ENCODE measurements around the gene ZBTB46.
A peak's percentile ranks its signal among the peaks of the same experiment; 100 is the strongest.

ZBTB46 gene

GRCh38 chr20:63744158-63744557 is 86.9 kb downstream of the ZBTB46 start:
- DNase-seq = no peak

GRCh38 chr20:63743210-63743970 is 87.7 kb downstream of the ZBTB46 start:
- no peak for DNase-seq

- DNase-seq = no peak
Observed at GRCh38 chr20:63742381-63743024, 88.6 kb downstream of the ZBTB46 start.

- no peak for DNase-seq
Observed at GRCh38 chr20:63741676-63742380, 89.2 kb downstream of the ZBTB46 start.

- no peak for DNase-seq
Observed at GRCh38 chr20:63741354-63741675, 89.7 kb downstream of the ZBTB46 start.

- peak; percentile 84 for DNase-seq
Observed at GRCh38 chr20:63740627-63741353, 90.3 kb downstream of the ZBTB46 start.

GRCh38 chr20:63740070-63740626 is 90.9 kb downstream of the ZBTB46 start:
- DNase-seq = no peak

GRCh38 chr20:63739130-63740069 is 91.7 kb downstream of the ZBTB46 start, which contains the start of gene SLC2A4RG:
SLC2A4RG (plus strand) TSS chr20:63739776; CDS start chr20:63739913, 137 bp downstream.
- peak; percentile 39 for DNase-seq

- no peak for DNase-seq
Observed at GRCh38 chr20:63738687-63739129, 92.4 kb downstream of the ZBTB46 start.

- no peak for DNase-seq
Observed at GRCh38 chr20:63737945-63738686, 92.9 kb downstream of the ZBTB46 start.

GRCh38 chr20:63737695-63737944 is 93.4 kb downstream of the ZBTB46 start:
- DNase-seq = no peak

GRCh38 chr20:63736893-63737694 is 94.0 kb downstream of the ZBTB46 start:
- no peak for DNase-seq

GRCh38 chr20:63735859-63736718 is 95.0 kb downstream of the ZBTB46 start, which contains the start of gene LIME1:
LIME1 (plus strand) TSS chr20:63736664; CDS start chr20:63737550, 886 bp downstream.
- DNase-seq = no peak

GRCh38 chr20:63734946-63735858 is 95.9 kb downstream of the ZBTB46 start:
- DNase-seq = no peak

- no peak for DNase-seq
Observed at GRCh38 chr20:63734111-63734945, 96.7 kb downstream of the ZBTB46 start.

- DNase-seq = no peak
Observed at GRCh38 chr20:63733579-63734081, 97.4 kb downstream of the ZBTB46 start.

GRCh38 chr20:63733117-63733516 is 97.9 kb downstream of the ZBTB46 start:
- no peak for DNase-seq
